GM23338 (cell line): Measurements from ENCODE around the gene ERO1B. TPM values are rescaled to one million over a fixed set of nuclear protein-coding genes. Genes with fewer than 3 reads are reported as not detected.
A peak's percentile ranks its signal among the peaks of the same experiment; 100 is the strongest.

Experiments used
- ATAC-seq: fragments of 200-7000 bp; cut with Tn5 transposase; 3 replicates; pipeline ENCODE4 v1.9.1; 2020
- DNase-seq: peaks from one replicate; pipeline ENCODE4 v3.0.0-alpha.2; 2015; ENCODE audit warnings: low spot score
- H2AFZ ChIP-seq: fragments of 200-600 bp; sonication (generic); 2 replicates; pipeline ENCODE4 v1.8.0; 2016; ENCODE audit warnings: antibody characterized with exemption, mild to moderate bottlenecking, moderate library complexity
- H3F3A ChIP-seq: fragments of 200-600 bp; sonication (generic); replicated peaks from 2 replicates; pipeline ENCODE4 v1.8.0; 2017; ENCODE audit warnings: antibody characterized with exemption, mixed run types, low read depth
- H3K27ac ChIP-seq: fragments of 200-600 bp; sonication (generic); 2 replicates; pipeline ENCODE4 v1.6.1; 2016; ENCODE audit warnings: low read depth
- H3K27me3 ChIP-seq: fragments of 200-600 bp; sonication (generic); 2 replicates; pipeline ENCODE4 v1.8.0; 2016; ENCODE audit warnings: mild to moderate bottlenecking, mixed run types, moderate library complexity; ENCODE audit not compliant: insufficient read depth
- H3K36me3 ChIP-seq: fragments of 200-600 bp; sonication (generic); 2 replicates; pipeline ENCODE4 v1.8.0; 2016; ENCODE audit warnings: mild to moderate bottlenecking; ENCODE audit not compliant: insufficient read depth
- H3K4me1 ChIP-seq: fragments of 200-600 bp; sonication (generic); 2 replicates; pipeline ENCODE4 v1.8.0; 2016; ENCODE audit warnings: mild to moderate bottlenecking, moderate library complexity; ENCODE audit not compliant: insufficient read depth
- H3K4me2 ChIP-seq: fragments of 200-600 bp; sonication (generic); 2 replicates; pipeline ENCODE4 v1.7.1; 2017; ENCODE audit warnings: mixed run types
- H3K4me3 ChIP-seq: fragments of 200-600 bp; sonication (generic); 2 replicates; pipeline ENCODE4 v1.6.1; 2016; ENCODE audit warnings: mixed run types
- H3K79me2 ChIP-seq: fragments of 200-600 bp; sonication (generic); replicated peaks from 2 replicates; pipeline ENCODE4 v1.8.0; 2017; ENCODE audit warnings: mild to moderate bottlenecking; ENCODE audit not compliant: insufficient read depth
- H3K9me2 ChIP-seq: fragments of 200-600 bp; sonication (generic); 2 replicates; pipeline ENCODE4 v1.8.0; 2017; ENCODE audit not compliant: insufficient read depth
- H4K20me1 ChIP-seq: fragments of 200-600 bp; sonication (generic); replicated peaks from 2 replicates; pipeline ENCODE4 v1.8.0; 2017; ENCODE audit warnings: mild to moderate bottlenecking; ENCODE audit not compliant: insufficient read depth
- H3K27ac Mint-ChIP-seq: 2 replicates; pipeline ENCODE4 v1.8.0; 2020; ENCODE audit warnings: inconsistent platforms, mild to moderate bottlenecking, moderate library complexity, mixed read lengths
- H3K27me3 Mint-ChIP-seq: 3 replicates; pipeline ENCODE4 v1.8.0; 2022; ENCODE audit warnings: low read depth, mild to moderate bottlenecking, moderate library complexity, mixed read lengths, inconsistent platforms; ENCODE audit not compliant: insufficient read depth, poor library complexity
- H3K36me3 Mint-ChIP-seq: 3 replicates; pipeline ENCODE4 v1.8.0; 2021; ENCODE audit warnings: low read depth, mild to moderate bottlenecking, inconsistent platforms, moderate library complexity, mixed read lengths
- H3K4me1 Mint-ChIP-seq: 3 replicates; pipeline ENCODE4 v1.8.0; 2020; ENCODE audit warnings: mild to moderate bottlenecking, inconsistent platforms, mixed read lengths
- H3K4me3 Mint-ChIP-seq: 3 replicates; pipeline ENCODE4 v1.8.0; 2021; ENCODE audit warnings: moderate library complexity, mild to moderate bottlenecking, inconsistent platforms, mixed read lengths
- H3K9me3 Mint-ChIP-seq: 3 replicates; pipeline ENCODE4 v1.8.0; 2020; ENCODE audit warnings: moderate library complexity, mild to moderate bottlenecking, inconsistent platforms, mixed read lengths
- EZH2phosphoT487 ChIP-seq: fragments of 200-600 bp; sonication (generic); IDR thresholded peaks from one replicate; pipeline ENCODE4 v1.8.1; 2018; ENCODE audit warnings: antibody characterized with exemption; ENCODE audit not compliant: unreplicated experiment
- JUNB ChIP-seq: IDR thresholded peaks from one replicate; pipeline ENCODE4 v1.6.1; 2016; ENCODE audit warnings: antibody characterized with exemption; ENCODE audit not compliant: unreplicated experiment
- POLR2AphosphoS5 ChIP-seq: IDR thresholded peaks from 2 replicates; pipeline ENCODE4 v1.6.1; 2016; ENCODE audit warnings: antibody characterized with exemption, low read depth
- REST ChIP-seq: IDR thresholded peaks from one replicate; pipeline ENCODE4 v1.6.1; 2018; ENCODE audit warnings: antibody characterized with exemption; ENCODE audit not compliant: unreplicated experiment
- ZNF462 ChIP-seq: fragments of 250-450 bp; sonication (Bioruptor Pico); IDR thresholded peaks from 2 replicates; pipeline ENCODE4 v1.5.0; 2020; ENCODE audit warnings: mild to moderate bottlenecking, moderate library complexity
- polyA plus RNA-seq: library from polyadenylated mRNA; unstranded; fragments of >200 nt; fragmentation: Nextera tagmentation; extraction: Ambion mirVana; gene quantifications from 2 replicates; pipeline ENCODE4 v1.2.1, GENCODE V29; 2016
- total RNA-seq: library from RNA; depleted of rRNA; stranded (reverse); fragments of >200 nt; shearing (Covaris generic); gene quantifications from 2 replicates; pipeline ENCODE4 v1.2.3, GENCODE V29; 2014

Gene ERO1B
- total and polyA plus RNA-seq, 2 experiments from 2014 or later: 2.4 to 3.6 TPM

- TF ChIP-seq REST: no peak
Measured at GRCh38 chr1:236301080-236301957, 19.6 kb upstream of the ERO1B start (continued).

GRCh38 chr1:236297161-236297560 lies 15.4 kb upstream of the ERO1B start:
- no peak for ATAC-seq
- no peak overlapping the region for H3K4me3 Mint-ChIP-seq
- H3K79me2 ChIP-seq: no peaks in the 10 kb centered on the region
- no peaks in the 10 kb centered on the region for H3K9me2 ChIP-seq
- no peak overlapping the region for H3K27ac Mint-ChIP-seq
- no peak overlapping the region for H3K4me3 ChIP-seq
- TF ChIP-seq EZH2phosphoT487: no peak
- no peaks in the 10 kb centered on the region for H3K9me3 Mint-ChIP-seq
- peaks cover 9% of the 10 kb centered on the region; the same call in 1 of the 3 replicates for H3K4me1 Mint-ChIP-seq
- H3K36me3 Mint-ChIP-seq: no peaks in the 10 kb centered on the region
- no peaks in the 10 kb centered on the region for H3K27me3 ChIP-seq
- peaks cover 4% of the 10 kb centered on the region; the same call in 1 of the 2 replicates for H3K4me1 ChIP-seq
- H3K27me3 Mint-ChIP-seq: no peaks in the 10 kb centered on the region
- no peak for DNase-seq
- no peak overlapping the region for H3K4me2 ChIP-seq
- H2AFZ ChIP-seq: peak overlapping the region; percentile 63; the same call in 1 of the 2 replicates
- H4K20me1 ChIP-seq: no peaks in the 10 kb centered on the region
- H3K27ac ChIP-seq: no peak overlapping the region
- no peaks in the 10 kb centered on the region for H3K36me3 ChIP-seq
- no peaks in the 10 kb centered on the region for H3F3A ChIP-seq

GRCh38 chr1:236292425-236292824 lies 10.7 kb upstream of the ERO1B start:
- no peaks in the 10 kb centered on the region for H3K9me2 ChIP-seq
- H3K4me3 ChIP-seq: no peak overlapping the region
- no peak overlapping the region for H3K27ac ChIP-seq
- Mint-ChIP-seq H3K4me1 (peaks cover 8% of the 10 kb centered on the region; the same call in 2 of the 3 replicates), H3K36me3 (no peaks in the 10 kb centered on the region), H3K9me3 (no peaks in the 10 kb centered on the region), H3K4me3 (no peak overlapping the region), H3K27ac (no peak overlapping the region), H3K27me3 (no peaks in the 10 kb centered on the region)
- H3K79me2 ChIP-seq: no peaks in the 10 kb centered on the region
- peaks cover 11% of the 10 kb centered on the region; the same call in 1 of the 2 replicates for H3K4me1 ChIP-seq
- H3K27me3 ChIP-seq: no peaks in the 10 kb centered on the region
- TF ChIP-seq POLR2AphosphoS5 (no peak), JUNB (no peak), ZNF462 (CRISPR knock-in tag) (no peak)
- DNase-seq: no peak
- H3K4me2 ChIP-seq: no peak overlapping the region
- no peaks in the 10 kb centered on the region for H3F3A ChIP-seq
- H4K20me1 ChIP-seq: no peaks in the 10 kb centered on the region
- ATAC-seq: no peak
- H3K36me3 ChIP-seq: no peaks in the 10 kb centered on the region
- H2AFZ ChIP-seq: no peak overlapping the region
